Gastroesophageal sphincter (tissue), 3 donors: ENCODE measurements around the gene FGF14.

Source experiments
- EP300 ChIP-seq: sonication (generic); formaldehyde crosslinking; IDR thresholded peaks from one replicate; pipeline ENCODE4 v1.6.1; 2017; ENCODE audit warnings: antibody characterized with exemption, mild to moderate bottlenecking
- POLR2AphosphoS5 ChIP-seq: sonication (generic); formaldehyde crosslinking; IDR thresholded peaks from one replicate; pipeline ENCODE4 v1.6.1; 2017; ENCODE audit warnings: antibody characterized with exemption
- TF ChIP-seq, protein P1 (sequence below), 4 experiments: fragments of 200-600 bp in 2 of 4; fragments of 450-650 bp in 2 of 4; sonication (generic) in 1 of 4; IDR thresholded peaks; one replicate each; pipeline ENCODE4 v1.5.1; 2017 to 2019; ENCODE audit warnings: antibody characterized with exemption in 4 of 4, mild to moderate bottlenecking in 2 of 4, moderate library complexity in 2 of 4

DNA sequence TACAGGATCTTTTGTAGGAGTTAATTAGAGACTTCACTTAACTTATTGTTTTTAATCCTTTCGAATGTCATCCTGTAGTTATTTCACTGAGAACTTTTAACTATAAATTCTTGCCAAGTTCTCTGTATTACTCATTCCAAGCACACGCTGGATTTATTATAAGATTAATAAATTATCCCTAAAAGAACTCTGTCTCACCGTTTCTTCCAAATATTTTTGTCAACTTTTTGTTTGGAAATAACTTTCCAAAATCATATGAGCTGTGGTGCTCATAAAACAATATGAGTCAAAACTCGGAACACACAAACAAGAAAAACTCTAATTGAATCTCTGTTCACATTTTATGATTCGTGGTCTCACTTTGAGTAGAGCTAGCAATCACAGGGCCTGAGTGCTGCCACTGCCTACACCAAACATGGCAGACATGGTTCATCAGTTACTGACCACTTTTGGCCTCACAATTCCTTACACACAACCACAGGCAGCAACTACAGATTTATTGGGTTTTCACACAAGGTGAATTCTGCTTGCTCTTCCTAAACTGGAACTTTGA is 412.0 kb downstream of the FGF14 start:
- TF ChIP-seq EP300: no peak
- TF ChIP-seq, protein P1, sequence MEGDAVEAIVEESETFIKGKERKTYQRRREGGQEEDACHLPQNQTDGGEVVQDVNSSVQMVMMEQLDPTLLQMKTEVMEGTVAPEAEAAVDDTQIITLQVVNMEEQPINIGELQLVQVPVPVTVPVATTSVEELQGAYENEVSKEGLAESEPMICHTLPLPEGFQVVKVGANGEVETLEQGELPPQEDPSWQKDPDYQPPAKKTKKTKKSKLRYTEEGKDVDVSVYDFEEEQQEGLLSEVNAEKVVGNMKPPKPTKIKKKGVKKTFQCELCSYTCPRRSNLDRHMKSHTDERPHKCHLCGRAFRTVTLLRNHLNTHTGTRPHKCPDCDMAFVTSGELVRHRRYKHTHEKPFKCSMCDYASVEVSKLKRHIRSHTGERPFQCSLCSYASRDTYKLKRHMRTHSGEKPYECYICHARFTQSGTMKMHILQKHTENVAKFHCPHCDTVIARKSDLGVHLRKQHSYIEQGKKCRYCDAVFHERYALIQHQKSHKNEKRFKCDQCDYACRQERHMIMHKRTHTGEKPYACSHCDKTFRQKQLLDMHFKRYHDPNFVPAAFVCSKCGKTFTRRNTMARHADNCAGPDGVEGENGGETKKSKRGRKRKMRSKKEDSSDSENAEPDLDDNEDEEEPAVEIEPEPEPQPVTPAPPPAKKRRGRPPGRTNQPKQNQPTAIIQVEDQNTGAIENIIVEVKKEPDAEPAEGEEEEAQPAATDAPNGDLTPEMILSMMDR (IDR thresholded peaks at IDR 0.05): no peak
- no peak for TF ChIP-seq POLR2AphosphoS5
